HAP-1 (cell line): ENCODE data around the gene SLC23A2.

Experiments used
- DNase-seq, 2 experiments: peaks; one replicate each; pipeline ENCODE4 v3.0.0-alpha.2; 2016 to 2020; ENCODE audit warnings: low spot score in 2 of 2
- H3K27me3 ChIP-seq: fragments of 250-450 bp; sonication (Bioruptor Pico); 2 replicates; pipeline ENCODE4 v1.5.1; 2020; ENCODE audit warnings: low read depth, mild to moderate bottlenecking, moderate library complexity
- H3K36me3 ChIP-seq: fragments of 250-450 bp; sonication (Bioruptor Pico); replicated peaks from 2 replicates; pipeline ENCODE4 v1.5.1; 2020; ENCODE audit warnings: mild to moderate bottlenecking
- H3K4me1 ChIP-seq: fragments of 250-450 bp; sonication (Bioruptor Pico); 2 replicates; pipeline ENCODE4 v1.5.1; 2020; ENCODE audit warnings: mild to moderate bottlenecking
- H3K4me3 ChIP-seq: fragments of 250-450 bp; sonication (Bioruptor Pico); 2 replicates; pipeline ENCODE4 v1.5.1; 2020; ENCODE audit warnings: mild to moderate bottlenecking, moderate library complexity
- H3K9me3 ChIP-seq: fragments of 250-450 bp; sonication (Bioruptor Pico); 2 replicates; pipeline ENCODE4 v1.5.1; 2020; ENCODE audit warnings: mild to moderate bottlenecking, moderate library complexity
- in situ Hi-C: fragments of 300-500 bp; cut with MboI; formaldehyde crosslinking; loops from 3 replicates; pipeline ENCODE4 v1.14.3; 2020; ENCODE audit warnings: low sequenced_read_pairs, inconsistent platforms, mixed read lengths

Gene SLC23A2

DNA sequence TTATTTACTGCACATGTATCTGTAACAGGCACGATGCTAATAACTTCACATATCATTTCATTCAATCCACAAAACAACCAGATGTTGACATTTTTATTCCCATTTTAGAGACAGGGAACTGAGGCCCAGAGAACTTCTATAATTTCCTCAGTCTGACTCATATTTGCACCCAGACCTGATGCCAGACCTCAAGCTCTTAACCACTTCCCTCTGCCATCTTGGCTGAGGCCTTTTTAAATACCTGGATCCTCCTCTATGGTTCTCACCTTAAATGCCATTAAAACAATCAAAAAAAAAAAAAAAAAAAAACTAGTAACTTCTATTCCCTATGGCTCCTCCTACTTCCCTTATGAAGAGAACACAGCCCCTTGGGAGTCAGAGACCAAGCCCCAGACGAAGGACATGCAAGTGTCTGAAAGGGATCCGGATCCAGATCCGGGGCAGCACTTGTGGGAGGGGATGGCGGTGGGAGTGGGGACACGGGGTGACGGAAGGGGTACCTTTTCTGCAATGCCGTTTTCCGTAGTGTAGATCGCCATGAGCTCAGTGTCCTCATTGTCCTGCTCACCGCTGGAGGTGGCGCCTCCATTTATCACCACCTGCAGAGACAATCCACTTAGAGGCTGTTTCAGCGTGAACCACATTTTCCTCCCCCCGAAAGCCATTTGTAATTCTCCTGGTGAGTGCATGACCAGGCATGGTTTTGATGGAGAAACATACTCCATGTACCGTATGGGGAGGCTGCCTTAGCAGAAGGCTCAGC, 88.7 kb downstream of the SLC23A2 start:
- no peaks in the 10 kb centered on the region for H3K4me1 ChIP-seq
- in situ Hi-C loops = no loop called here
- no peak for DNase-seq
- no peaks in the 10 kb centered on the region for H3K36me3 ChIP-seq
- H3K4me3 ChIP-seq = no peak overlapping the region
- H3K9me3 ChIP-seq = no peaks in the 10 kb centered on the region
- H3K27me3 ChIP-seq = no peaks in the 10 kb centered on the region

DNA sequence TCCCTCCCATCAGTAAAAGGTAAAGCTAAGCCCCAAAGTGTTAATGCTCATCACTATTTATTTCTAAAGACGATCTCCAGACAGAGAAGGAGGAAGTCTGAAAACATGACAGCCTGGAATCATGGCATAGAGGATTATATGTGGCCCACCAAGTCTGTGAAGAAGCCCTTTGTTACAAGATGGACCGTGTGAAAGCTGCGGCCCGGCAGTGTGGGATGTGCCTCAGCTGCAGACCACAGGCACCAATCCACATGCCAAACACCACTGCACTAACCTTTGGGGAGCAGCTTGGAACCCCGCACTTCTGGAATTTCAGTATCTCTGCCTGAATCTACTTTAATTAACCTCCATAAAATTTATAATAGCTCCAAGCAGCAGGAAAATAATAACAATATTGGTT, 90.4 kb downstream of the SLC23A2 start:
- in situ Hi-C loops = no loop called here
- H3K4me3 ChIP-seq = no peak overlapping the region
- DNase-seq = no peak
- no peaks in the 10 kb centered on the region for H3K9me3 ChIP-seq
- no peaks in the 10 kb centered on the region for H3K4me1 ChIP-seq
- no peaks in the 10 kb centered on the region for H3K36me3 ChIP-seq
- H3K27me3 ChIP-seq = no peaks in the 10 kb centered on the region

DNA sequence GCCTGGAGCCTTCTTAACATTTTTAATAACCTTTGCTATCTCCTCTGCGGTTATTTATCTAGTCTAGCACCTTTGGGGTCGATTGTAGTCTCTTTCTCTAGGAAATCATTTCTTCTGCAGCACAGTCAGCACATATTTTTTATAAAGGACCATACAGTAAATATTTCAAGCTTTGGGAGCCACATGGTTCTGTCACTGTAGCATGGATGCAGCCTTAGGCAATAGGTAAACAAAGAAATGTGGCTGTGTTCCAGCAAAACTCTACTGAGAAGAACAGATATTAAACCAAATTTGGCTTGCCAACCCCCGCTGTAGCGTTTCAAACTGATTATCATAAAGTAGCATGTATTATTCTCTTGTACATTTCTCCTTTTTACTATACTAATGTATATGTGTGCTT, 95.7 kb downstream of the SLC23A2 start:
- DNase-seq = no peak
- Histone ChIP-seq H3K36me3 (no peaks in the 10 kb centered on the region), H3K4me3 (no peak overlapping the region), H3K9me3 (no peaks in the 10 kb centered on the region), H3K27me3 (no peaks in the 10 kb centered on the region), H3K4me1 (no peaks in the 10 kb centered on the region)
- in situ Hi-C loops = no loop called here

DNA sequence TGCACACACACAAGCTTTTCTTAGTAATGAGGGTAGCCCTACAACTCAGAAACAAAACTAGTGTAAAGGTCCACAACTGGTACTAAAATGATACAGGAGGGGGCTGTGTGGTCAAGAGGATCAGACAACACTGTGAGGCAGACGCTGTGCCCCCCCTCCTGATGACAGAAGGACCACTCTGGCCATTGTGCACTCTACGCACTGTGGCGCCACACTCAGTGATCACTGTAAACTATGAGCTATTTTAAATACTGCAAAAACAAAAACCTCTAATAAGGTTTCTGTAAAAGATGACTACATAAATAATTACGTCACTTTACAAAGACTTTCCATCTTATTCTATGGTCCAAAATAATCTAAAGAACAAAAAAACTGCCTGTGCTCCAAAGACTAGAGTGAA, 96.1 kb downstream of the SLC23A2 start:
- Histone ChIP-seq H3K4me3 (no peak overlapping the region), H3K9me3 (no peaks in the 10 kb centered on the region), H3K36me3 (no peaks in the 10 kb centered on the region), H3K27me3 (no peaks in the 10 kb centered on the region), H3K4me1 (no peaks in the 10 kb centered on the region)
- in situ Hi-C loops = no loop called here
- DNase-seq = no peak

DNA sequence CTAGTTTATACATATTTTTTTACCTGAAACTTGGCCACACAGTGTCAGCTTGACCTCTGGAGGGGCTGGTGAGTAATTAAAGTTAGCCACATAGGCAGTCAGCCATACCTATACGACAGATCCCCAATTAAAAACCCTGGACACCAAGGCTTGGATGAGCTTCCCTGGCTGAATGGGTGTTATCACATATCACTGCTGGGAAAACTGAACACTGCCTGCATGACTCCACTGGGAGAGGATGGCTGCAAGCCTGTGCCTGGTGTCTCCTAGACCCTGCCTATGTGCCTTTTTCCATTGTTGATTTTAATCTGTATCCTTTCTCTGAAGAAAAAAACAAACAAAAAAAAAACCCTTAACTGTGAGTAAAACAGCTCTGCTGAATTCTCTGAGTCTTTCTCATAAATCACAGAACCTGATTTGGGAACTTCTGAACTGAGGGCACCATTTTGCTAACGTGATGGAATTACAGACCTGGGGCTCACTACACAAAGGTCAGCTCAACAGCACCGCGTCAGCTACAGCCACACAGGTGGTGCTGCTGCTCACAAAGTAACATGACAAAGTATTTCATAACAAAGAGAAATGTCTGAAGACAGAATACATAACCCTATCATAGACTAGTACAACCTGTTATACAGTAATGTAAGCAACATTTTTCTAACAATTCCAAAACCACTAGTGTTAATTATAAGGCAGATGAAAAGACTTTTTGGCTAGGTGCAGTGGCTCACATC, 97.0 kb downstream of the SLC23A2 start:
- in situ Hi-C loops = no loop called here
- Histone ChIP-seq H3K36me3 (no peaks in the 10 kb centered on the region), H3K4me3 (no peak overlapping the region), H3K4me1 (no peaks in the 10 kb centered on the region), H3K9me3 (no peaks in the 10 kb centered on the region), H3K27me3 (no peaks in the 10 kb centered on the region)
- DNase-seq = no peak

DNA sequence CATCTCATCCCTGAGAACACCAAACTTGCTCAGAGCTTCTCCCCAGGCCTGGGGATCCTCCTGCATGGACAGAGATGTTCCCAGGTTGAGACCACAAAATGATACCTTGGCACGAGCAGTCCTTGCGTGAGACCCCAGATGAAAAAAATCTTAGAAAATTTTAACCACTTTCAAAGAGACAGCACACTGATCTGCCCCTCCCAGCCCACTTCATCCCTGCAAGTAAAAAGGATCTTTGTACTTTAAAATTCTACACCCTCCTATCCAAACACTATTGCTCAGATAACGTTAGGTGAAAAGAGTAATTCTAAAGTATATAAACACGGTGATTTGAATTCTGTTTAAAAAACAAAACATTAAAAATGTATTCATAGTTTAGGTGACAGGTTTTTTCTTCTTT, 98.5 kb downstream of the SLC23A2 start:
- Histone ChIP-seq H3K36me3 (no peaks in the 10 kb centered on the region), H3K27me3 (no peaks in the 10 kb centered on the region), H3K4me3 (no peak overlapping the region), H3K9me3 (no peaks in the 10 kb centered on the region), H3K4me1 (no peaks in the 10 kb centered on the region)
- in situ Hi-C loops = no loop called here
- no peak for DNase-seq

DNA sequence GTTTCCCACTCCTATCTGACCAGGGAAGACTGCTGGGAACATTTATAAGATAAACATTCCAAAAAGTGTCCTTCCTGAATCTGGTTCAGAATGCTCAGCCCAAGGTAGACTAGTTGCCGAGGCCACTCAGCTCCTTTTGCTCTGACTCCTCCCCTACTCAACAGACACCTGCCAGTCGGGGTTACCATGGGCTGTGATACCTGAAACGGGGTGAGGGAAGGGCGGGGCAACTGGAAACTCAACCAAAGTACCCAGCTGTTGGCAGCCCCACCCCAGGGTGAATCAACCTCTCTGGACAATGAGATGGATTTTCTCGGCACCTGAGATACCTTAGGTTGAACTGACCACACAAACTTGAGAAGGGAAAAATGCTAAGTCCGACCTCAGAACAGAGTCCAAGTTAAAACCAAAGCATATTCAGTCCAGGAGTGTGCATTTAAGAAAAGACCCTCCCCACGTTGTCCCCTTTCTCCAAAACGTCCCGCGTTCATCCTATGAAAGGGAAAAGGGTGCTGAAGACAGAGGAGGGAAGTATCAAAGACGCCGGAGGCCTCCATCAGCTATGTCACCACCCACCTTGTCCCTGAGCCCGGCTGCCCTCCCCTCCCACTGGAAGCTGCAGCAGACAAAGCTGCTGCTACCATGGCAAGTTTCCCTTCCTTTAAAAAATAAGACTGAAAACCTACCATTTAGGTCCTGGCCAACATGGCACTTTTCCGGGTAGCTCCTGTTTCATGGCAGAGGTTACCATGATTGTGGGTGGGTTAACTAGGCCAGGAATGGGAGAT, 100.1 kb downstream of the SLC23A2 start:
- Histone ChIP-seq H3K4me3 (no peak overlapping the region), H3K36me3 (no peaks in the 10 kb centered on the region), H3K9me3 (no peaks in the 10 kb centered on the region), H3K27me3 (no peaks in the 10 kb centered on the region), H3K4me1 (no peaks in the 10 kb centered on the region)
- no peak for DNase-seq
- in situ Hi-C loops = no loop called here

DNA sequence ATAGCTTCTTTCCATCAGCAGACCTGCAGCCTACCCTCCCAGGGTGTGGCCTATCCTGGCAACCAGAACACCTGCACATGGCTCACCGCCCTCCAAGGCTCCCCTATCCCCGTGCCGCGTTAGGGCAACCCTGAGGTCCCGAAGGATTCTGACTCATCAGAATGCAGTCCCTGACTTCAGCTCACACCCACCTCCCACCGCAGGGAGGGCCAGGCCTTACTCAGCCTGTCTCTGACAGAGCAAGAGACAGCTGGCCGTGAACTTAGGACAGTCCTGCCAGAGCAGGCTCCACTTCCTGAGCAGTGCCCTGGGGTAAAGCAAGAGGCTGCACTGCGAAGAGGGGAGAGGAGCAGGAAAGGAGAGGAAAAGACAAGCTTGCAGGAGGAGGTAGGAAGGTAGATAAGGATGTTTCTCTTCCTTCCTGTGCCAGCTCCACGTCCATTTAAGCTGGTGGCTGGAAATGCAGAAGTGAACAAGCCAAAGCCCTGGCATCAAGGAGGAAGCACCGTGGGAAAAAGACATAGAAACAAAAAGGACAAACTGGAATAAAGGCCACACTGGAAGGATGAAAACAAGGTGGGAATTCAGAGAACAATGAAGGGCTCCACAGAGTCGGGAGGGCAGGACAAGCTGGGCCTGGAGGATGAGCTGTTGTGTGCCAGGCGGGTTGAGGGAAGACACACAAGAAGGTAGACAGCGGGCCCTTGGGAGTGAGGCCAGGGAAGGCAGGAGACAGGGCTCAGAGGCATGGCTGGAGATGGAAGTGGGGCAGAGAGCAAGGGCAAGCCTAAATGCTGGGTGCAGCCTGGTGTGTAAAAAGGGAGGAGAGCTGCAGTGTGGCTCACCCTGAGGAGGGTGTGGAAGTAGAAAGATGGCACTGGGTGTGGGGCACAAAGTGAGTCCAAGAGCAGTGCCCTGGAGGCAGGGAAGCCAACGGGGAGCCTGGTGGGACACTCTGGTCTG, 102.7 kb downstream of the SLC23A2 start:
- H3K9me3 ChIP-seq = no peaks in the 10 kb centered on the region
- no peaks in the 10 kb centered on the region for H3K4me1 ChIP-seq
- in situ Hi-C loops = no loop called here
- no peak overlapping the region for H3K4me3 ChIP-seq
- H3K36me3 ChIP-seq = no peaks in the 10 kb centered on the region
- DNase-seq = no peak
- H3K27me3 ChIP-seq = no peaks in the 10 kb centered on the region

DNA sequence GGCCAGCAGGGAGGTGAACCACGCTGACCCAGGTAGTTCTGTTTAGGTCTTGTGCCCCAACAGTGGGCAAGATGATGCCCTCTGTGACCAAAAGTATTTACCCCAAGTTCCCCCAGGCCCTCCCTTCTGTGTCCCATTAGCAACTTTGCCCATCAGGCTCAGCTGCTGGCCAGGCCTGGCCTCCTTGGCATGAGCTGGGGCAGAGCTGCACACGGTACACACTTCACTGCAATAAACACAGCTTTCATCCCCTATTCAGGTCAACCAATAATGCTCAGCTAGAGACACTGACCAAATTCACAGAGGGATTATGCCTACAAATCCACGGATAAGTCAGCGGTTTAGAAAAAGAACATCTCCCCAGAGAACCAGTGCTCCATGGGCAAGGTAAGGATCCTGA, 103.7 kb downstream of the SLC23A2 start:
- Histone ChIP-seq H3K27me3 (no peaks in the 10 kb centered on the region), H3K4me3 (no peak overlapping the region), H3K4me1 (no peaks in the 10 kb centered on the region), H3K36me3 (no peaks in the 10 kb centered on the region), H3K9me3 (no peaks in the 10 kb centered on the region)
- in situ Hi-C loops = no loop called here
- no peak for DNase-seq

DNA sequence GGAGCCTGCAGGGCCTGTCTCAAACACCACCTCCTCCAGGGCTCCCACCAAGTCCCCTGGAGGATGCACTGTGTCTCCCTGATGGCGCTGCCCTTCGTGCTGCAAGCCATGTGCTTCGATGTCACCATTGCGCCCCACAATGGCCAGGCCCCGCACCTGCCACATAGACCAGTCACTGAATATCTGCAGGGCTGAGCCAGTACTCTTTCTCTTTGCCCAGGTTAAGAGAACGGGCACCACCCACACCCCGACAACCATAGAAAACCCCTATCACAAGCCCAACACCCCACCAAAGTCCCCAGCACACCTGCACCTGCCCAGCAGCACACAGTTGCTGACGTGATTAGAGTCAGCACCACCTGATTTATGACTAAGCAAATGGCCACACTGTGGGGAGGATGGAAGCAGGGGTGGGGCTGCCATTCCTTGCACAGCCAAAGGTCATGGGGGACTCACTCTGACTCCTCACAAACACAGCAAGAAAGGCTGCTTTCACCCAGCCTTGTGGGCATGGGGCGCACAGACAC, 104.3 kb downstream of the SLC23A2 start:
- Histone ChIP-seq H3K36me3 (no peaks in the 10 kb centered on the region), H3K4me3 (no peak overlapping the region), H3K9me3 (no peaks in the 10 kb centered on the region), H3K27me3 (no peaks in the 10 kb centered on the region), H3K4me1 (no peaks in the 10 kb centered on the region)
- DNase-seq = no peak
- in situ Hi-C loops = no loop called here

DNA sequence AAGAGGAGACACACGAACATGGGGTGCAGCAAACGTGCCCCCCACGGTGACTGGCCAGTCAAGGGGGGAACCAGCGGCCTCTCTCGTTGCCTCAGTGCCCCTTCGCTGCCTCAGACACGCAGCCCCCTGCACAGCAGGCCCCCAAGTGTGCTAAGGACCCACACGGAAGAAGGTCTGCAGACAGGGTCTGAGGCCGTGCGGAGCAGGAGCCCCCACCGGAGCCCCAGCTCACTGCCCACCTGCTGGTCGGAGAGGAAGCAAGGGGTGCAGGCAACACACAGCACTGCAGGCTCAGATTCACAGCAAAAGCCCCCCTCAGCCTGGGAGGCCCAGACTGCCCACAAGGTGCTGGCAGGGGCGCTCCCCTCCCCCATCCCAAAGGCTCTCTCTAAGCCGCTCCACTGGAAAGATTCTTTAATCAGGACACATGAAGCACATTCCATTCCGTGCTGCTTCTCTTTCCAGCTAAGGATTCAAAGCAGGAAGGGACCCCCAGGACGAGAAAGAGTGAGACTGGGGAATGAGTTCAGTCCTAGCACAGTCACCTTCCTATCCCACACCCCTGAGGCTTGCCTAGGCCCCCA, 105.1 kb downstream of the SLC23A2 start:
- no peak for DNase-seq
- no peaks in the 10 kb centered on the region for H3K36me3 ChIP-seq
- no peaks in the 10 kb centered on the region for H3K9me3 ChIP-seq
- H3K4me3 ChIP-seq = no peak overlapping the region
- in situ Hi-C loops = no loop called here
- H3K27me3 ChIP-seq = no peaks in the 10 kb centered on the region
- H3K4me1 ChIP-seq = no peaks in the 10 kb centered on the region

DNA sequence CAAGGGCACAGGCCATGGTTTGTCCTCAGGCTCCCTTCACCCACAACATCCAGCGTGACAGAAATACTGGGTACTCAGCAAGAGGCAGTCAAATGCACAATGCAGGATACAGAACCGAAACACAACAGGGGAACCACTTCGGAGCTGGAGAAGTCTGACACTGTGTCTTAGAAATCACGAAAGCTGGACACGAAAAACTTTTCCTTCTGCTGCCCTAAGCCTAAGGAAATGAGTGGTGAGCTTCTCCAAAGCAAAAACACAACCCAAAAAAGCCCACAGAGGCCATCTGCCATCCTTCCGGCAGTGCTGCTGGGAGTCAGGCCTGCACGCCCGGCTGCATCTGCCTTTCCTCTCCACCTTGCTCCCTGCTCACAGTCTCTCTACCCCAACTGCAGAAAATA, 106.3 kb downstream of the SLC23A2 start:
- no peaks in the 10 kb centered on the region for H3K9me3 ChIP-seq
- in situ Hi-C loops = no loop called here

DNA sequence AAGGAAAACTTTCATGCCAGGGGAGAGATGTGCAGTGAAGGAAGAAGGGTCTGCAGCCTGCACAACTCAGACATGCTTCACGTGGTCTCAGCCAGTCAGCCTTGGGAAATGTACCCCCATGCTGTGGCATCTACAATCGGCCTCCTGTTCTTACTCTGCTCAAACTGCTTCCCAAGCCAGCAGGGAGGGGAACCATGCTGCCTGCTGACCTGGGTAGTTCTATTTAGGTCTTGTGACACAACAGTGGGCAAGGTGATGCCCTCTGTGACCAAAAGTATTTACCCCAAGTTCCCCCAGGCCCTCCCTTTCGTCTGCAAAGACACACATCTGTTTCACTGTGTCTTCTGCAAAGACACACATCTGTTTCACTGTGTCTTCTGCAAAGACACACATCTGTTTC, 106.9 kb downstream of the SLC23A2 start:
- H3K4me1 ChIP-seq = no peaks in the 10 kb centered on the region
- H3K36me3 ChIP-seq = no peaks in the 10 kb centered on the region
- in situ Hi-C loops = no loop called here
- no peak for DNase-seq
- no peak overlapping the region for H3K4me3 ChIP-seq
- H3K9me3 ChIP-seq = no peaks in the 10 kb centered on the region
- no peaks in the 10 kb centered on the region for H3K27me3 ChIP-seq

More for the DNA sequence above, 106.3 kb downstream of the SLC23A2 start:
- no peak for DNase-seq
- Histone ChIP-seq H3K36me3 (no peaks in the 10 kb centered on the region), H3K27me3 (no peaks in the 10 kb centered on the region), H3K4me3 (no peak overlapping the region), H3K4me1 (no peaks in the 10 kb centered on the region)
